ENCODE measurements around the gene ABLIM1.

The ABLIM1 gene

DNA sequence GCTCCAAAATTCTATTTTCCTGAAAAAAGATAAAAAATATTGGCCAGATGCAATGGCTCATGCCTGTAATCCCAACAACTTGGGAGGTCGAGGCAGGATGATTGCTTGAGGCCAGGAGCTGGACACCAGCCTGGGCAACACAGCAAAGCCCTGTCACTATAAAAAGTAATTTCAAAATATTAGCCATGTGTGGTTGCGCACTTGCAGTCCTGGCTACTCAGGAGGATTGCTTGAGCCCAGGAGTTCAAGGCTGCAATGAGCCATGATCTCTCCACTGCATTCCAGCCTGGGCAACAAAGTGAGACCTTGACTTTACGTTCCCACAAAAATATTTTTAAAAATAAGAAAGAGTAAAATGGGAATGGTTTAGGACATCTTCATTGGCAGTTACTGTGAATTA, 149.7 kb downstream of the ABLIM1 start:
- no peak for DNase-seq

DNA sequence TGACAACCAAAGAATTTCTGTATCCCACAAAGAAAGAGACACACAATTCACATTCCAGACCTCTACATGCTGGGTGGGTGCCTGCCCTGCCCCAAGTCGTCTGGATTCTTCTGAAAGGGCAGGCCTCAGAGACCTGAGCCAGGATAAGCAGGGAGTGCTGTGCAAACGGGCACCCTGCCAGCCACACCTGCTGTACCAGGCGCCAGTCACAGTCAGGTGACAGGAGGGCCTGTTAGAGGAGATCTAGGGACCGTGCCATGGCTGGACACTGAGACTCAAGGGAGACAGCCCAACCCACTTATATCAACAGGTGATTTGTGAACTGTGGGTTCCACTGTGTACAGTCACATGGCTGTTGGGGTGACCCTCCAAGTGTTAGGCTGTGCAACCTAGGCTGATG, 150.6 kb downstream of the ABLIM1 start:
- DNase-seq: no peak

DNA sequence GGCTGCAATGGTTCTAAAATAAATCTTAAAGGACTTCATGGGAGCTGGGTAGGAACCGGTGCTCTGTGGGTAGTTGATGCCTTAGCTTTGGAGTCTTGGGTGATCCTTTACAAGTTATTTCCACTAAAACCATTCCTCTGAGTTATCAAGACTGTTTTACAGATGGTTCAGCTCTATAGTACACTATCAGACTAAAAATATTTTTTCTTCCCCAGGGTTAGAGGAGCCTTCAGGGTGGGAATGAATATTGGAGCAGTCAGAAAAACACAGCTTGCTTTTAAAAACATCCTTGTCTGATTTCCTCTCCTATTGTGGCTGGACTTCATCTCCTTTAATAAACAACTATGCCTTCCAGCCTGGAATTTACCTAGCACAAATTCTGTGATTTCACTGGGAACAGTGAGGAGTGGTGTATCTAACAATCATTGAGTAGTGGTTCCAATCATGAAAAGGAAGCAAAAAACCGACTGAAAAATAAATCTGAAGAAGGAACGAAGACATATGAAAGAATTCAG, 151.1 kb downstream of the ABLIM1 start:
- DNase-seq: no peak

DNA sequence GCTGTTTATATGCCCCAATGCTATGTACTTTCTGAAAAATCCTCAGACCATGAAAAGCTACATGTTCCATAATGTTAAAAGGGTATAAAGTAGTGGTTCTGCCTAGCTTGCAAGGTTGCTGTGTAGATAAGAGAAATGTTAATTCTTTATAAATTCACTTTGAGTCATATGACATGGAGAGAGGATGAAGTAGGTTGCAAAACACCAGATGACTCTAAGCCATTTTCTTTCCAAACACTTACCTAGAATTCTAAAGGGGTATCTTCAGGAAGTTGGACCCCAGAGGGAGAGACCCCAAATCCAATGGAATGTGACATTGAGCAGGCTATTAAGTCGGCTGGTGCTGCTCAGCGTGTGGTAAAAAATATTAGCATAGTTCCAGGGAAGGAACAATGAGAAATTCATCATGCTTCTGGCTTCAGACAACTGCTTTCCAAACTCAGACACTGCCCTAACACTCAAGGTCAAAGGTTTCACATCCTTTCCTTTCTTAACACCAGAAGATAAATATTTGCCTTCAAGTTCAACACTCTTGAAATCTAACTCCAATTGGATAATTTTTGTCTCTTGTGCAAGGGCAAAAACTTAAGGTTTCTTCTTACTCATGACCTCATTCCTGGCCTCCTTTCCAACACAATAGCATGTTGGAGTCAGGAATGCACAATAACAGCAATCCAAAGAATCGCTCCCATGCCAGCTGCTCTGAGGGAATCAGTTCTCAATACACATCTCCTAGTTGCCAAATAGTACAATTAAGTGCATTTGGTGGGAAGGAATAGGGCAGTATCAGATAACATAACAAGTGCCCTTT, 153.1 kb downstream of the ABLIM1 start:
- no peak for DNase-seq

DNA sequence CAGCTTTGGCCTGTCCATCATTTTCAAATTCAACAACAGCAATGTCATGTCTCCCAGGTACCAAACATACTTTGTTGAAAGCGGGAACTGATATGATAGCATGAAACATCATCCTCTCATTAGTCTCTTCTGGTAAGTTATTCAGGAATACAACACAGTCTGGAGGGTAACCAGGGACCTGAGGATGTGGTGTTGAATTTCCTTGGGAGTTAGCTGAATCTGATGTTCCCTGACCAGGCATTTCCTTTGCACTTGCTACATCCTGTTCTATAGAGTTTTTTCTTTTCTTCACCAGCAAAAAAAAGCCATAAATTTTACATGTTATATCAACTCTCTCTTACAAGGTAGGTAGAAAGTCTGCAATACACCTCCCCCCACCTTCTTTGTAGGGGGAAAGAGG, 156.0 kb downstream of the ABLIM1 start:
- DNase-seq: no peak

DNA sequence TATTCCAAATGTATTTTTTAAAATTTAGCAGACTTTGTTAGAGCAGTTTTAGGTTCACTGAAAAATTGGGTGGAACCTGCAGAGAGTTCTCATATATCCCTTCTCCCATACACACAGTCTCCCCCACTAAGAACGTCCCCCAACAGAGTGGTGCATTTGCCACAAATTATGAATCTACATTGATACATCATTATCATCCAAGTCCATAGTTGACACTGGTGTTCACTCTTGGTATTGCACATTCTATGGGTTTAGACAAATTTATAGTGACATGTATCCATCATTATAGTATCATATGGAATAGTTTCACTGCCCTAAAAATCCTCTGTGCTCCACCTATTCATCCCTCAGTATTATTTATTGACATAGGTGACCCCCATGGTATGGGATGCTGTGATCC, 156.4 kb downstream of the ABLIM1 start:
- DNase-seq: no peak

DNA sequence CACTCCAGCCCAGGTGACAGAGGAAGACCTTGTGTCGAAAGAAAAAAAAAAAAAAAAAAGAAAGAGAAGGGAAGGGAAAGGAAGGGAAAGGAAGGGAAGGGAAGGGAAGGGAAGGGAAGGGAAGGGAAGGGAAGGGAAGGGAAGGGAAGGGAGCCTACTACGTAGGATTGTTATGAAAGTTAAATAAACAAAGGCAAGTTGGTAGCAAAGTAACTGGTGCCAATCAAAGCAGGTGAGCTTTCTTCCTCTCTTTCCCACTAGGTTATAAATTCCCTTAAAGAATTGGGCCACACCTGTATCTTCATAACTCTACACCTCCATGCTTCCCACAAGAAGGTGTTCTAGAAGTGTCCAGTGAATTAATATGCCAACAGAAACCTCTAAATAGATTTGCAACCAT, 157.4 kb downstream of the ABLIM1 start:
- no peak for DNase-seq

DNA sequence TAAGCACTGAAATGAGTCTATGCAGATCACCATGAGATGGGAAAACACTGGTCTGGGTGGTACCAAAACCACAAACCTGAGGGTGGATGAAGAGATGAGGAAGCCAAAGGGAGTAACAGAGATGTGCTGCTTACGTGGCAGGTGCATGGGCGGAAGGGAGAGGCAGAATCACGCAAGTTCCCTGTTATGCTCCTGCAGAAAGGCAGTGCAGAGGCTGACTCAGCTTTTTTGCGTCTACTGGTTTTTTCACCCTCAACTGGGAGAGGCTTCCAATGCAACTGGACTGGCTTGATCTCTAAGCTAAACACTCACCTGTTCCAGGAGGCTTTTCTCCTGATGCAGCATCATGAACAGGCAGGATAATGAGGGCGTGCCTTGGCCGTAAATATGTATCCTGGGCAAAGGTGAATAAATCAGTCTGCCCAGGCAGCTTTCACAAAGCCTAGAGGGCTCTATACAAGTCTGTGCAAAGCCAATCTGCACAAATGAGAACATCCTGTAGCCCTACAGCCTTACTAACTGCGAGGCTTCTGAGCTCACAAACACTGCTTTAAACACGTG, 158.4 kb downstream of the ABLIM1 start:
- DNase-seq: peak; percentile 90

DNA sequence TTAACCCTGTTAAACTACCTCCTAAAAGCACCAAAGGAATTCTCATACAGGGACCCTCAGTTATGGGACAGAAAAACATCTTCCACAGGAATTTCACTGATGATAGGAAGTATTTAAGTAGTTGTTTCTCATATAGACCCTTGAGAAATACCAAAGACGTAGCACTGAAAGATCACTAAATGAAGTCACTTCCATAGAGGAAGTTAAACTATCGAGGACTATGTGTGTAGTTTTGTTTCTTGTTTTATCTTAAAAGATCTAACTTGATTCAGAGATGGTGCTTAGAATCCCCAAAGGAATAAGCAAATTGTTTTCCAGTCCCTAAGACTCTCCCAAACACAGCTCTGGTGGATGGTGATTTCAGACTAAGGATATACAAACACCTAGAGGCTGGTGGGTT, 159.0 kb downstream of the ABLIM1 start:
- no peak for DNase-seq

DNA sequence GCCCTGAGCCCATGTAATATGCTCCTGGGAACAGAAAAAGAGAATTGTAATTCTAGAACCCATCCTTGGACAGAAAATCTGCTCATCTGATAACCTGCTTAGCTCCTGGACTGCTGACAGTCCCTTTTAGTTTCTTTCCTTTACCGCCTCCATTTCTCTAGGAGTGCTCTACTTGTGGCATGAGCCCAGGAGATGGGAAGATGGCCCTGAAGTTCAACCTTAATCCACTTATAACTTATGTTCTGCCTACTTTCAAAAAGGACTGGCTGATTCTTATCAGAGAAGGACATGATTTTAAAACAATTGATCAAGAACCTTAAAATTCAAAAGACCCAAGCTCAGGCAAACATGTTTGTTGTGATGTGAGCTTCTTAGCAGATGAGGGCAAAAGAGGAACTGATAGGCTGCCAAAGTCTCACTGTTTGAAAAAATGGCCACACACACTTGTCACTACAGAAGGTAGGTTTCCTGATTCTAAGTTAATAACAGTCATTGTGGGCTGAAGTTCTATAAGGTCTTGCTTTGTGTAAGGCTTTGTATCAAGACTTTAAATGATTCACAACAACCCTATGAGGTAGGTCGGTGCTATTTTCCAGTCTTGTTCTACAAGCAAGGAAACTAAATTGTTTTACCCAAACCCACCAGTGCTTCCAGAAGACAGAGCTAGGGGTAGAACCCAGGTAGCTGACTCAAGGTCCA, 159.5 kb downstream of the ABLIM1 start:
- DNase-seq: peak; percentile 19

DNA sequence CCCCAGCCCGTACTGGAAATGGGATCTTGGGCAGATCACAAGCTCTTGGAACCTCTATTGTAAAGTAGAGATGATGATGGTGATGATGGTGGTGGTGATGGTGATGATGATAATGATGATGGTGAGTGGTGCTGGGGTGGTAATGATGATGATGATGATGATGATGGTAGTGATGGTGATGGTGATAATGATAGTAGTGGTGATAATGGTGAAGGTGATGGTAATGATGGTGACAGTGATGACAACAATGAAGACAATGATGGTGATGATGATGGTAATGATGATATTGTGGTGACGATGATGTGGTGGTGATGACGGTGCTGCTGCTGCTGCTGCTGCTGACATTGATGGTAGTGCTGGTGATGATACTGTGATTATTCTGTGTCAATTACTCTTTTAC, 162.8 kb downstream of the ABLIM1 start:
- no peak for DNase-seq

DNA sequence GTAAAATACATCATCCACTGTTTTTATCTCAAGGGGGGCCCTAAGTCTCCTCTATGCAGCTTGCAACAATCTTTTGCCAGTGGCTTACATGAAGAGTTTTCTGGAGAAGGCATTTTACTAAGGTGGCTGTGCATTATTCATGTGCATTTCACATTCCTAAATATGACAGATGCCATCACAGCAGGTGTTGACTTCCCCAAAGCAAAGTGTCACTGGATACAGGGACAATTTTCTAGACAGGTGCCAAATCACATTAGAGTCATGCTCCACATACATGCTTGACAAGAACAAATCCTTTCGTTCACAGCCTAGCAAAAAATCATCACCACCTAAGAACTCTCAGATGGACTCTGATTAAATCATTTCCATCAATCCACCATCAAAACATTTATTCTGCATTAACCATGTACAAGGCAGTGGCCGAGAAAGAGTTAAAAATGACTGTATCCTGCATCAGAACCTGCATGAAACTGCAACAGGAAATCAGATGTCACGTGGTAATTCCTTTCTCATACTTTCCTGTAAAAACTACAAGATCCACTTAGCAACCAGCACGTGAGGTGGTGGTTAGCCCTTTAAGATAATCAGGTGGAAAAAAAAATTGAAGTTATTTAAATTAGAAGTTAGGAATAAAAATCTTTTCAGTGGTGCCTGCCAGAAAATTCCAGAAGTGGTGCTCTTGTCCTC, 165.6 kb downstream of the ABLIM1 start:
- DNase-seq: peak; percentile 40

DNA sequence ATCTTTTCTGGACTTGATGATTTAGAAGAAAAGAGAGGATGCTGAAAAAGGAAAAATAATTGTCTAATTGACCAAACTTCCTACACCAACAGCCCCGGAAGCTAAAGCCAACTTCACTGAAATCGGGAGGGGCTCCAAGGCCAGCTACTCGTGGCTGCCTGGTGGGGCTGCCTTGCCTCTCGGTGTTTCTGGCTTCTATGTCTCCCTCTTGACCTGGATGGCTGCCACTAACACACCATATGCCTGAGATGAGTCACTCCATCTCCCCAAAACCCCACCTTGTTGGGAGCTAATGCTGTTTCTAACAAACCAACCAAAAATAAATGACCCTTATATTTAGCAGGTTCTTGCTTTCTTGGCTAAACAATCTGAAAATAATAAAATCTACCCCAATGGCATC, 166.1 kb downstream of the ABLIM1 start:
- DNase-seq: no peak

DNA sequence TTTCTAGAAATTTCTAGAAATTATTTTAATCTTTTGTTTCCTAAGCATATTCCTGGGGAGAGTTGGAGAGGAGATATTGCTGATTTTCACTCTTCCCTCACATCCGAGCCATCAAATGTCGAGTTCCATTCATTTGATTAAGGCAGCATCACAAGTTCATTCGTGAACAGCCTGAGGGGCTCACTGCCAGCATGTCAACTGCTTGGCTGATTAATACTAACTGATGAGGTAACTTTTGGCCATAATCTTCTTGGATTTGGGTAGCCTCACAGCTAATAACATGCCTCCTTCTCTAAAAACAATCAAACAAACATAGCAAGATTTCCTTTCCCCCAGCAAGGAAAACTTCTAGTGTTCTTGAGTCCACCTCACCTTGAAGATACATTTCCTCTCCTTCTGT, 166.7 kb downstream of the ABLIM1 start:
- no peak for DNase-seq

DNA sequence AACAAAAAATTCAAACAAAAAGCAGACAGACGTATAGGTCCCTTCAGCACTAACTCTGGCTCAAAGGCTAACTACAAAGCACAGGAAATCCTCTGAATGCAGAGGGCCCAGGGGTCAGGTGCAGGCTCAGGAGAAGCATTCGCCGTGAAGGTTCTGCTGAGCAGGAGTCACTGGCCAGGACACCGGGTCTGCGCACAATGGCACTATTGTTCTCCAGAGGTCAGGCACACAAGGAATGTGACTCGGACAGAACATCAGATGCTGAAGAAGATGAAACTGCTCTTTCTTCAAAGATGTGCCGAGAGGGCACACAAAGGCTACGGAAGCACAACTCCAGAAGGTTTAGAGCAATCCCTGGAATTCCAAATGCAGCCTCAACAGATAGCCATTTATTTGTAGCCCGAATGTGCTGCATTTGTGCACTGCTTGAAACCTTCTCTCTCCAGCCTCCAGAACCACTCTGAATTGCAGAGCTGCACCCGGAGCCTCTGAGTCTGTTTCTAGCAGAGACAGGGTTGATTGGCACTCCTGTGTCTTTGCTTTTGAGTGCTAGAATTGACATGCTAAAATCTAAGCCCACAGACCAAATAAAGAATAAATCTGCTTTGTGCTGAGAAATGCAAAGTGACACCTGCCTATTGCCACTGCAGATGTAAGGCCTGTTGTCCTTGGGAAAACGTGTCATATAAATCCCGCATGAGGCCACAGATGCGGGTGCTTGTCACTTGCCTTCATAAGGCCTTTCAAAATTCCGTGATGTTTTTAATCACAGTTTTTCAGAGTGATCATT, 168.4 kb downstream of the ABLIM1 start:
- no peak for DNase-seq

DNA sequence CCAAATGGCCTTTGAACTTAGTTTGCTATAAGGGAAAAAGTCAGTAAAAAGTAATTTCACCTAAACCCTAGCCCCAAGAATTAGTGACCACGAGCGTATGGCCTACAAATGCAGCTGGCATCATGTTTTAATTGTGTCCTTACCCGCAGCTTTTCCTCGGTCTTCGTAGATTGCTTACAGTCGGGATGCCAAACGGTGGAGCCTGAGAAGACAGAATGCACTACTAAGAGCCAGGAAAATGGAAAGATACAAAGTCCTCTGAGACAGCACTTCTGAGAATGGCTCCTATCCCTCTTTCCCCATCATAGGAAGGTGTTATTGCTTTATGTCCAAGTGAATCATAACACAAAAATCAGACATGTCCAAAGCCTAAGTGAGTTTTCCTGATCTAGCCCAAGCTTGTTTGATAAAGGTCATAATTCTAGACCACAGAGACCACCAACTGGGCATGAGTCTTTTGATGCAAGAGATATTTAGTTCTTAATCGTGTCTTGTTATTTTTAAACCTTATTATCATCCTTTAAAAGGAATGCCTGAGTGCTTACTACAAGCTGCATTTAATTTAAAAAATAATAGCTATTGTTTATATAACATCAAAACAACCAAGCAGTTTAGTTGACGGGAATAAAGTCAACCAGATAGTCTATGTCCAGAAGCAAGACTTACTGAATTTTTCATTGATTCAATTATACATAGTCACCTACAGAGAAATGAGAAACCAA, 170.1 kb downstream of the ABLIM1 start:
- no peak for DNase-seq

DNA sequence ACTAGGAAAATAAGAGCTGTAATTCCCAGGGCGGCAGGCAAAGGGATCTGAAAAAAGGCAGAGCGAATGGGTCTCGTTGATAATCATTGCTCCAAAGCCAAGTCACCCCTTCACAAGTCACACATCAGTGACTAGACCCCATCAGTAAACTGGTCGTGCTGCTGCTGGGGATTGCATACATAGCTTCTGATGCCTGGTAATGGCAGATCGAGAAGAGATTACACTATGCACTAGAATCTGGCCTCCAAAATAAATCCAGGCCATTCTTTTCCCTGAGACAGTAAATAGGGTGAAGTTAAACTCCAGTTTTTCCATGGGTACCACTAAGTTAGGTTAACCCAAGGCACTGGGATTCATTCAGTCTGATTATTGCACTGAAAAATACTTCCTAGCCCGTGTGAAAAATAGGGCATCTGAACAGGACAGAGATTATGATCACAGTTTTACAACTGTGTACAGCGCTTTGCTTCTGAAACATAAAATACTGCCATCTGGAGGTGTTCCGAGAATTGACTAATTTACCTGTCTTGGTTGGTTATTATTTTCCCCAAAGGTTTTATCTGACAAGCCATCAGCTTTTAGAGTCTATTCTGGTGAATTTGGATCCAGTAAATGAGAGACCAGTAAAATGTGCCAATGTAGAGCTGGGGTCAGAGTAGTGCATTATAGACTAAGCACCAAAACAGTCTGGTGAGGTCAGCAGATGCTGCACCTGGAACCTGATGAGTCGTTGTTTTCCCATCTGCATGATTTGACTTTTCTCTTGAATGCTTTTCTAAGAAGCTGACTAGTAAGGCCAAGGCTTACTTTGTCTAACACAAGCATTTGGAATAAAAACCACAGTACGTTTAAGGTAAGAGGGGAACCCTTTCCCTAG, 170.9 kb downstream of the ABLIM1 start:
- DNase-seq: peak; percentile 22

DNA sequence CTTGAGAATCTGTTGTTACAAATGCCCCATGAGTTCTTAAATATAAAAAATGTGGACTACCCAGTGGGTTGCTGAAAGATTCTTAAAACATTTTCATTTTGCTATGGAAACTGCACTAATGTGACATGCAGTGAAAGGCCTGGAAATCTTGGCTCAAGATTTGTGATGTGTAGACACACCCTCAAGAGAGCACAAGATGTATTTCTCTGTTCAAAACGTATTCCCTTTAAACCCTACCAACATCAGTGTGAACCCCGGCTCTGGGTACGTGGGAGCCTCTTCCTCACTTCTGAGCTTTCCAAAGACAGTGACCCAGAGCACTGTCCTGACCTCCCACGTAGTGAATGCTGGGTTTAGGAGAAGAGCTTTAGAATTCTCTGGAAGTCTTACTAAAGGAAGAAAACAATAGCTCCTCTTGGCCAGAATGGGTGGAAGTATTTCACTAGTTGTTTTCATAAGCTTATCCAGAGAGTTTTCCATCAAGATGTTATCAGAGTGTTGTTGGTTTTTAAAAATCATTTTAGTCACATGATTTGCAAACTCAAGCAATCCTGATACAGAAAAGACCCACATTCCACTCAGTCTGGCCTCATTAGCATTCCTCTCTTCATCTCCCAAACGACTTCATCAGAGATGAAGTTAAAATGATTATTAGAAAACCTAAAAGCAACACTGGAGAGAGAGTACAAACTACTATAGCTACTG, 172.2 kb downstream of the ABLIM1 start:
- no peak for DNase-seq

DNA sequence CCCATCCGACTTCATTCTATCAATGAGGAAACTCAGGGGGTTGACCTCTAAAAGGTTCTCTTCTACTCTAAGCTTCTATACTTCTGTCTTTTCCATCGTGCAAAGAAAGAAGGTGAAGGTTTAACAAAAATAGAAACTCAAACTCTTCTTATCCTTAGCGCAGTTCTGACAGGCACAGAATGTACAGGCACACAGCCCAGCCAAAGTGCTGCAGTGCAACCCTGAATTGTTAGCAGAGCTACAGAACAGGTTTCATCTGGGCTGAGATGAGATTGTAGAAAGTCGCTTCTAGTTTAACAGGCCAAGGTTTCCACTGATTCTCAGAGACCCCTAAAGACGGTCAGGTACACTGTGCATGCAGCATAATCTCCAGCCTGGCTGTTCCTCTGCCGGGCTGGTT, 174.5 kb downstream of the ABLIM1 start:
- no peak for DNase-seq
